HL-60 (cell line): ENCODE results near the gene NOCT.

ENCODE experiments used
- GABPA ChIP-seq: IDR thresholded peaks from 2 replicates; pipeline ENCODE4 v1.6.1; 2012; ENCODE audit warnings: low read depth
- POLR2AphosphoS5 ChIP-seq: IDR thresholded peaks from 2 replicates; pipeline ENCODE4 v1.6.1; 2012; ENCODE audit warnings: low read depth
- TF ChIP-seq, protein P1 (sequence below): IDR thresholded peaks from one replicate; pipeline ENCODE4 v1.5.1; 2011; ENCODE audit warnings: low read length, control low read depth, inconsistent platforms; ENCODE audit not compliant: insufficient read depth
- TF ChIP-seq, protein P2 (sequence below): IDR thresholded peaks from 2 replicates; pipeline ENCODE4 v1.6.1; 2012; ENCODE audit warnings: low read depth; ENCODE audit not compliant: insufficient replicate concordance

DNA sequence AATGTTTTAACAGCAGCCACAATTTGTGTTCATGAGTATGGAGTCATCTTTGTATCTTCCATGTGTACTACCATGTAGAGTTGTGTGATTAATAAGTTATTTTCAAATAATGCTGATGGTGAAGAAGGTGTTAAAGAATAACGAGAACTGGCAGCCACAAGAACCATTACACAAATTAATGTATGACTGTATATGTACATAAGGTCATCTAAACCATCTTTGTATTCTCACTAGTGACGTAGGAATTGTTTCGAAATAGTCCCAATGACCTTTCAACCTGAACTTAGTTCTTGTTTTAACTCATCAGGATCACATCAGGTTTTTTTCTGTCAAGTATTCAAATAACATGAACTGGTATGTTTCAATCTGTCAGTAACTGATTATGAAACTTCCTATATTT, 48.3 kb upstream of the NOCT start:
- TF ChIP-seq, protein P1, sequence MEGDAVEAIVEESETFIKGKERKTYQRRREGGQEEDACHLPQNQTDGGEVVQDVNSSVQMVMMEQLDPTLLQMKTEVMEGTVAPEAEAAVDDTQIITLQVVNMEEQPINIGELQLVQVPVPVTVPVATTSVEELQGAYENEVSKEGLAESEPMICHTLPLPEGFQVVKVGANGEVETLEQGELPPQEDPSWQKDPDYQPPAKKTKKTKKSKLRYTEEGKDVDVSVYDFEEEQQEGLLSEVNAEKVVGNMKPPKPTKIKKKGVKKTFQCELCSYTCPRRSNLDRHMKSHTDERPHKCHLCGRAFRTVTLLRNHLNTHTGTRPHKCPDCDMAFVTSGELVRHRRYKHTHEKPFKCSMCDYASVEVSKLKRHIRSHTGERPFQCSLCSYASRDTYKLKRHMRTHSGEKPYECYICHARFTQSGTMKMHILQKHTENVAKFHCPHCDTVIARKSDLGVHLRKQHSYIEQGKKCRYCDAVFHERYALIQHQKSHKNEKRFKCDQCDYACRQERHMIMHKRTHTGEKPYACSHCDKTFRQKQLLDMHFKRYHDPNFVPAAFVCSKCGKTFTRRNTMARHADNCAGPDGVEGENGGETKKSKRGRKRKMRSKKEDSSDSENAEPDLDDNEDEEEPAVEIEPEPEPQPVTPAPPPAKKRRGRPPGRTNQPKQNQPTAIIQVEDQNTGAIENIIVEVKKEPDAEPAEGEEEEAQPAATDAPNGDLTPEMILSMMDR: no peak
- TF ChIP-seq POLR2AphosphoS5: no peak
- TF ChIP-seq, protein P2, sequence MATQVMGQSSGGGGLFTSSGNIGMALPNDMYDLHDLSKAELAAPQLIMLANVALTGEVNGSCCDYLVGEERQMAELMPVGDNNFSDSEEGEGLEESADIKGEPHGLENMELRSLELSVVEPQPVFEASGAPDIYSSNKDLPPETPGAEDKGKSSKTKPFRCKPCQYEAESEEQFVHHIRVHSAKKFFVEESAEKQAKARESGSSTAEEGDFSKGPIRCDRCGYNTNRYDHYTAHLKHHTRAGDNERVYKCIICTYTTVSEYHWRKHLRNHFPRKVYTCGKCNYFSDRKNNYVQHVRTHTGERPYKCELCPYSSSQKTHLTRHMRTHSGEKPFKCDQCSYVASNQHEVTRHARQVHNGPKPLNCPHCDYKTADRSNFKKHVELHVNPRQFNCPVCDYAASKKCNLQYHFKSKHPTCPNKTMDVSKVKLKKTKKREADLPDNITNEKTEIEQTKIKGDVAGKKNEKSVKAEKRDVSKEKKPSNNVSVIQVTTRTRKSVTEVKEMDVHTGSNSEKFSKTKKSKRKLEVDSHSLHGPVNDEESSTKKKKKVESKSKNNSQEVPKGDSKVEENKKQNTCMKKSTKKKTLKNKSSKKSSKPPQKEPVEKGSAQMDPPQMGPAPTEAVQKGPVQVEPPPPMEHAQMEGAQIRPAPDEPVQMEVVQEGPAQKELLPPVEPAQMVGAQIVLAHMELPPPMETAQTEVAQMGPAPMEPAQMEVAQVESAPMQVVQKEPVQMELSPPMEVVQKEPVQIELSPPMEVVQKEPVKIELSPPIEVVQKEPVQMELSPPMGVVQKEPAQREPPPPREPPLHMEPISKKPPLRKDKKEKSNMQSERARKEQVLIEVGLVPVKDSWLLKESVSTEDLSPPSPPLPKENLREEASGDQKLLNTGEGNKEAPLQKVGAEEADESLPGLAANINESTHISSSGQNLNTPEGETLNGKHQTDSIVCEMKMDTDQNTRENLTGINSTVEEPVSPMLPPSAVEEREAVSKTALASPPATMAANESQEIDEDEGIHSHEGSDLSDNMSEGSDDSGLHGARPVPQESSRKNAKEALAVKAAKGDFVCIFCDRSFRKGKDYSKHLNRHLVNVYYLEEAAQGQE: no peak
- no peak for TF ChIP-seq GABPA
